Measurements from ENCODE around the gene MBNL3.

MBNL3 gene

GRCh38 chrX:132491191-132491590 is 2.4 kb upstream of the MBNL3 start:
- TF ChIP-seq CTCF (conservative IDR thresholded peaks at IDR 0.05; ENCODE audit: low read depth, low read length), result no peak
- no peak for DNase-seq (ENCODE audit: low read depth)
- H3K4me3 ChIP-seq (ENCODE audit: low read length), result no peak overlapping the region

- TF ChIP-seq CTCF (conservative IDR thresholded peaks at IDR 0.05; ENCODE audit: low read depth, low read length), result no peak
- peak overlapping the region; percentile 57 for H3K4me3 ChIP-seq (ENCODE audit: low read length)
- no peak for DNase-seq (ENCODE audit: low read depth)
Measured at GRCh38 chrX:132489578-132490419, 961 bp upstream of the MBNL3 start.

- H3K4me3 ChIP-seq (ENCODE audit: low read length), result peak overlapping the region; percentile 57
- TF ChIP-seq CTCF (conservative IDR thresholded peaks at IDR 0.05; ENCODE audit: low read depth, low read length), result no peak
- no peak for DNase-seq (ENCODE audit: low read depth)
Measured at GRCh38 chrX:132488180-132488705, 595 bp downstream of the MBNL3 start.

- TF ChIP-seq CTCF (conservative IDR thresholded peaks at IDR 0.05; ENCODE audit: low read depth, low read length), result no peak
- H3K4me3 ChIP-seq (ENCODE audit: low read length), result no peak overlapping the region
- DNase-seq (ENCODE audit: low read depth), result no peak
Measured at GRCh38 chrX:132486599-132487178, 2.1 kb downstream of the MBNL3 start.

- no peak for TF ChIP-seq CTCF (conservative IDR thresholded peaks at IDR 0.05; ENCODE audit: low read depth, low read length)
- H3K4me3 ChIP-seq (ENCODE audit: low read length), result no peak overlapping the region
- no peak for DNase-seq (ENCODE audit: low read depth)
Measured at GRCh38 chrX:132483951-132484350, 4.9 kb downstream of the MBNL3 start.

GRCh38 chrX:132483488-132483887 is 5.3 kb downstream of the MBNL3 start:
- no peak for TF ChIP-seq CTCF (conservative IDR thresholded peaks at IDR 0.05; ENCODE audit: low read depth, low read length)
- no peak overlapping the region for H3K4me3 ChIP-seq (ENCODE audit: low read length)
- no peak for DNase-seq (ENCODE audit: low read depth)
